Measurements from ENCODE around the gene USP49.

Gene USP49

GRCh38 chr6:41805830-41806774, 89.1 kb downstream of the USP49 start:
- no peak for DNase-seq

GRCh38 chr6:41801380-41801779, 93.8 kb downstream of the USP49 start:
- no peak for DNase-seq

GRCh38 chr6:41799559-41799911, 95.6 kb downstream of the USP49 start:
- DNase-seq = no peak

GRCh38 chr6:41798901-41799558, 96.1 kb downstream of the USP49 start:
- no peak for DNase-seq

GRCh38 chr6:41796474-41796873, 98.7 kb downstream of the USP49 start:
- DNase-seq = no peak

- no peak for DNase-seq
These were observed 103.2 kb downstream of the USP49 start for GRCh38 chr6:41791984-41792383.

- no peak for DNase-seq
These were observed 103.9 kb downstream of the USP49 start for GRCh38 chr6:41791305-41791704.

GRCh38 chr6:41790045-41790444, 105.1 kb downstream of the USP49 start:
- no peak for DNase-seq

- no peak for DNase-seq
These were observed 105.8 kb downstream of the USP49 start for GRCh38 chr6:41789390-41789724.

GRCh38 chr6:41787219-41787917, 107.8 kb downstream of the USP49 start, which contains the start of gene TOMM6:
Gene TOMM6, plus strand, starts transcription at chr6:41787694. Its CDS starts 4 bp downstream, at chr6:41787698.
- peak; percentile 82 to 91 for DNase-seq

- DNase-seq = peak; percentile 47 to 64
These were observed 108.5 kb downstream of the USP49 start for GRCh38 chr6:41786451-41787218.

GRCh38 chr6:41785689-41786450, 109.3 kb downstream of the USP49 start:
- peak in 1 of 2 experiments; percentile 31 for DNase-seq

- no peak for DNase-seq
These were observed 109.9 kb downstream of the USP49 start for GRCh38 chr6:41785254-41785653.

- DNase-seq = no peak
These were observed 110.5 kb downstream of the USP49 start for GRCh38 chr6:41784581-41785171.

GRCh38 chr6:41783106-41783780, 111.9 kb downstream of the USP49 start:
- DNase-seq = no peak

- no peak for DNase-seq
These were observed 113.8 kb downstream of the USP49 start for GRCh38 chr6:41781366-41781730.

GRCh38 chr6:41780551-41781365, 114.4 kb downstream of the USP49 start, which contains the start of gene PRICKLE4:
Gene PRICKLE4, plus strand, starts transcription at chr6:41780782. Its CDS starts 2,692 bp downstream, at chr6:41783474.
- peak; percentile 19 to 60 for DNase-seq

- peak; percentile 83 to 93 for DNase-seq
These were observed 115.2 kb downstream of the USP49 start, which contains the start of gene FRS3 for GRCh38 chr6:41779788-41780550. Gene FRS3, minus strand, starts transcription at chr6:41779900. Its CDS starts 2,913 bp downstream, at chr6:41776987.

- peak in 1 of 2 experiments; percentile 44 for DNase-seq
These were observed 115.8 kb downstream of the USP49 start for GRCh38 chr6:41779336-41779735.

Measured in NCI-H524 (cell line).